HEK293 (cell line): ENCODE measurements around the gene SUSD6.

Experiments
- BCL11A ChIP-seq: fragments of 450-650 bp; formaldehyde crosslinking; IDR thresholded peaks from 2 replicates; pipeline ENCODE4 v1.5.1; 2016; ENCODE audit warnings: low read depth, missing biosample characterization, missing genetic modification characterization
- CTCF ChIP-seq: fragments of 450-650 bp; formaldehyde crosslinking; IDR thresholded peaks from 2 replicates; pipeline ENCODE4 v1.5.1; 2016; ENCODE audit warnings: missing biosample characterization, missing genetic modification characterization
- PATZ1 ChIP-seq: fragments of 450-650 bp; formaldehyde crosslinking; IDR thresholded peaks from 2 replicates; pipeline ENCODE4 v1.5.1; 2016; ENCODE audit warnings: missing biosample characterization, missing genetic modification characterization
- TCF7L2 ChIP-seq: IDR thresholded peaks from 2 replicates; pipeline ENCODE4 v1.6.1; 2011; ENCODE audit warnings: low read depth, mild to moderate bottlenecking, inconsistent platforms, low read length, moderate library complexity, borderline replicate concordance
- ZBTB10 ChIP-seq: fragments of 450-650 bp; formaldehyde crosslinking; IDR thresholded peaks from 2 replicates; pipeline ENCODE4 v1.5.1; 2016; ENCODE audit warnings: missing biosample characterization, missing genetic modification characterization
- ZBTB44 ChIP-seq: fragments of 450-650 bp; IDR thresholded peaks from 2 replicates; pipeline ENCODE4 v1.5.1; 2018; ENCODE audit warnings: missing biosample characterization, mild to moderate bottlenecking, missing genetic modification characterization
- ZNF239 ChIP-seq: fragments of 450-650 bp; formaldehyde crosslinking; IDR thresholded peaks from 2 replicates; pipeline ENCODE4 v1.5.1; 2016; ENCODE audit warnings: missing biosample characterization, missing genetic modification characterization
- ZNF302 ChIP-seq: fragments of 450-650 bp; formaldehyde crosslinking; IDR thresholded peaks from 2 replicates; pipeline ENCODE4 v1.5.1; 2016; ENCODE audit warnings: missing biosample characterization, missing genetic modification characterization, low read depth
- ZNF335 ChIP-seq: fragments of 450-650 bp; formaldehyde crosslinking; conservative IDR thresholded peaks from 2 replicates; pipeline ENCODE4 v1.5.1; 2016; ENCODE audit warnings: missing biosample characterization, missing genetic modification characterization
- ZSCAN5A ChIP-seq: fragments of 450-650 bp; formaldehyde crosslinking; IDR thresholded peaks from 2 replicates; pipeline ENCODE4 v1.5.1; 2016; ENCODE audit warnings: missing biosample characterization, missing genetic modification characterization

GRCh38 chr14:69674546-69675244 lies 63.3 kb downstream of the SUSD6 start:
- TF ChIP-seq ZBTB44 (tag by site-specific recombination) (no peak), CTCF (tag by site-specific recombination) (no peak), ZNF335 (tag by site-specific recombination) (no peak), BCL11A (tag by site-specific recombination) (no peak), ZNF239 (tag by site-specific recombination) (no peak), PATZ1 (tag by site-specific recombination) (no peak), ZSCAN5A (tag by site-specific recombination) (no peak), TCF7L2 (no peak), ZNF302 (tag by site-specific recombination) (no peak), ZBTB10 (tag by site-specific recombination) (no peak)
